NCI-H446 (cell line): Measurements from ENCODE around the gene PABPN1.

Experiments
- DNase-seq, 2 experiments: peaks; one replicate each; lab custom pipeline; 2025; lab: John Stamatoyannopoulos, UW

The PABPN1 gene

GRCh38 chr14:23326491-23327332 is 5.5 kb downstream of the PABPN1 start:
- no peak for DNase-seq

- DNase-seq = peak; percentile 74 to 78
Measured at GRCh38 chr14:23327947-23328744, 6.9 kb downstream of the PABPN1 start.

DNA sequence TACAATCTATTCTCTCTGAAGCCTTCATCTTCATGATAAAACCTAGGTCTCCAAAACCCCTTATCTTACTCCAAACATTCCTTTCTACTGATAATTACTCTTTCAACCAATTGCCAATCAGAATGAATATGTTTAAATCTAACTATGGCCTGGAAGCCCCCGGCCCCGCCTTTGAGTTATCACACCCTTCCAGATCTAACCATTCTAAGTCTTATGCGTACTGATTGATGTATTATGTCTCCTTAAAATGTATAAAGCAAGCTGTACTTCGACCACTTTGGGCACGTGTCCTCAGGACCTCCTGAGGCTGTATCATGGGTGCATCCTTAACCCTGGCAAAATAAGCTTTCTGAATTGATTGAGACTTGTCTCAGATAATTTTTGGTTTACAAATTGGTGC is 14.4 kb downstream of the PABPN1 start:
- no peak for DNase-seq

GRCh38 chr14:23339506-23340268 is 18.4 kb downstream of the PABPN1 start:
- no peak for DNase-seq

GRCh38 chr14:23344481-23344880 is 23.2 kb downstream of the PABPN1 start:
- no peak for DNase-seq

GRCh38 chr14:23345987-23346692 is 24.9 kb downstream of the PABPN1 start:
- DNase-seq = no peak

GRCh38 chr14:23346693-23347405 is 25.6 kb downstream of the PABPN1 start:
- no peak for DNase-seq

DNA sequence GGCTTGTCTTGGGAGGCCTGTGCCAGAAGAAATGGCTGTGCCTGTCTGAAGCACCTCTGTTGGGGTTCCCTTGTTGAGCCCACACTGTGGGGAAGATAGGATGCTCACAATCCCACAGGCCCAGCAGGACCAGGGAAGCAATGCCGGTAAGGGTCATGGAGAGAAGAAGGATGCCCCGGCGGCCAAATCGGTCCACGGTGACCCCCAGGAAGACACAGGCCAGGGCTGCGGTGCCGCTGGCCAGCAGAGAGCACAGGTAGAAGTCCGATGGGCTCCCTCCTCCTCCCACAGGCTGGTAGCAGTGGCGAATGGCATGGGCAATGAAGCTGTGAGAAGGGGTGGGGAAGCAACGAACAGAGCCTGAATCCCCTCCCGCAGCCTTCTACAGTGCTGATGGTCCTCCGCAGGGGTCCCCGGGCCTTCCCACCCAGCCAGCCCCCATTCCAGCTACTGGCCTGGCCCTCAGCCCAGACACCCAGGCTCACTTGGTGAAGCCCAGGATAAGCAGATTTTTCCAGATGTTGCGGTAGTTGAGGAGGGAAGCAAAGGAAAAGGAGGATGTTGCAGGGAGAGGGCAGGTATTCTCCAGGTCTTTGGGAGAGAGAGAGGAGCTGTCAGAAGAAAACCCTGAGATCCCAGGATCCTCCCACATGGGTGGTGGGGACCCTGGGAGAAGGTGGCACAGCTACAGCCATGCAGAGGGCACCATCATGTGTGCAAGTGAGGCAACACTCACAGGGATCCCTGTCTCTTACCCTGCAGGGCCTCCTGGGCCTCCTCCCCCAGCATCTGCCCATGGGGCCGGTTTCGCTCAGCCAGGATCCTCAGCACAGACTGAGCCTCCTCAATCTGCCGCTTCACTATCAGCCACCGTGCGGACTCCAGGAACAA is 26.4 kb downstream of the PABPN1 start:
- DNase-seq = no peak

DNA sequence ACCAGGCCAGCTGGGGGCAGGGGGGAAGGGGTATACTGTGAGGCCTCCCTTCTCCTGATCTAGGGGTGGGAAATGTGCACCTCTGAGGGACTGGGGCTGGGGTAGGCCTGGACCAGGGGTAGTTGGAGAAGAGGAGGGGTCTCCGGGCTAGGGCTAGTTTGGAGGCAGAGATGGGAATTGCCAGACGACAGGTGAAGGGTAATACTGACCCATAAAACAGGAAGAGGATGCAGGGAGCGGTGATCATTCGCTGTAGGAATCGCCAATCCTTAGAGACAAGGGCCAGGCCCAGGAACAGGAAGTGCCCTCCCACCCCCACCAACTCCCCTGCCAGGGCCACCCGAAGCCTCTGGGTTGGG is 27.0 kb downstream of the PABPN1 start:
- DNase-seq = no peak

GRCh38 chr14:23349156-23349845 is 28.0 kb downstream of the PABPN1 start:
- DNase-seq = no peak

- no peak for DNase-seq
Measured at GRCh38 chr14:23351681-23352505, 30.6 kb downstream of the PABPN1 start.

GRCh38 chr14:23352506-23353432 is 31.5 kb downstream of the PABPN1 start, which contains the start of gene SLC22A17:
TSS of gene SLC22A17 (minus strand) at chr14:23352887.
- DNase-seq = peak; percentile 61 to 80

DNA sequence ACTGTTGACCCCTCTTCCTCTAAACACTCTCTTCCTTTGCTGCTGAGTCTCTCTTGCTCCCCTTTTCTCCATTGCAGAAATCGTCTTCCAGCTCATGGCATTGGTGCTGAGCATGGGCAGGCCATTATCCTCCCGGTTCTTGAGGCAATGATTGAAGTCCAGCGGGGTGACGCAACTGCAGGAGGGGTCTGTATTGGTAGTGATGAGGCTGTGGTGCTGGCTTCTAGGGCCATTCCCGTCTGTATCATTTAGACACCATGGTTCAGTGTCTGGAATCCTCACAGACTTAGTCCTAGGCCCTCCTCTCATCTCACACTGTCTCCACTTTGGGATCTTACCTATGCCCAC is 32.1 kb downstream of the PABPN1 start:
- DNase-seq = no peak

- no peak for DNase-seq
Measured at GRCh38 chr14:23354990-23355389, 33.7 kb downstream of the PABPN1 start.

- no peak for DNase-seq
Measured at GRCh38 chr14:23355871-23356435, 34.7 kb downstream of the PABPN1 start.

DNA sequence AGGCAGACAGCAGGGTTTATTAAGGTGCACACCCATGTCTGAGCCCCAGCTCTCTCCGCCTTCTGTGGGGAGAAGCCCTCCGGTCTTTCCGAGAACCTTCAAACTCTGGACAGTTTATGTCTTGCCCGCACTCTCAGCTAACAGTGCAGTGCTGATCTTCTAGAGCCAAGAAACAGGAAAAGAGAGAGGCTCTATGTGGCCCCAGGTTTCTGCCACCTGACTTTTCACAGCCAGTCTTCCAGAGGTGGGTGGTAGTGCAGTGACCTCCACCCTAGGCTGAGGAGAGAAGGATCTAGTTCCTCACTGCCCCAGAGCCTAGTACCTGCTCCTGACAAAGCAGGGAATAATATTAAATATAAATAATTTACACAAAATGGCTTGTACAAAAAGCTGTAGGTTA is 35.4 kb downstream of the PABPN1 start:
- DNase-seq = no peak

GRCh38 chr14:23357261-23357660 is 36.0 kb downstream of the PABPN1 start:
- DNase-seq = no peak
